Stimulated activated naive CD8-positive, alpha-beta T cell treated with anti-CD3 and anti-CD28 coated beads, Interleukin-15, Interleukin-2, amounts not matched to agents 100 ng/mL and 50 ng/mL, for 24 hours (primary cell): ENCODE measurements around the gene ALPL.
A peak's percentile ranks its signal among the peaks of the same experiment; 100 is the strongest.
"Not testable (repeated sequence)": the region's sequence is repeated elsewhere in the genome, so short reads cannot be mapped to it uniquely, and the experiment has no call there.

Experiments used
- H3K27ac Mint-ChIP-seq: one replicate; pipeline ENCODE4 v1.8.0; 2021; ENCODE audit warnings: mild to moderate bottlenecking, mixed read lengths
- H3K27me3 Mint-ChIP-seq: one replicate; pipeline ENCODE4 v1.8.0; 2021; ENCODE audit warnings: mixed read lengths
- H3K36me3 Mint-ChIP-seq: one replicate; pipeline ENCODE4 v1.8.0; 2021; ENCODE audit warnings: low read depth, mixed read lengths
- H3K4me1 Mint-ChIP-seq: one replicate; pipeline ENCODE4 v1.8.0; 2021; ENCODE audit warnings: low read depth, mixed read lengths
- H3K4me3 Mint-ChIP-seq: one replicate; pipeline ENCODE4 v1.8.0; 2021; ENCODE audit warnings: mild to moderate bottlenecking, mixed read lengths
- H3K9me3 Mint-ChIP-seq: one replicate; pipeline ENCODE4 v1.8.0; 2021; ENCODE audit warnings: mixed read lengths

ALPL gene

DNA sequence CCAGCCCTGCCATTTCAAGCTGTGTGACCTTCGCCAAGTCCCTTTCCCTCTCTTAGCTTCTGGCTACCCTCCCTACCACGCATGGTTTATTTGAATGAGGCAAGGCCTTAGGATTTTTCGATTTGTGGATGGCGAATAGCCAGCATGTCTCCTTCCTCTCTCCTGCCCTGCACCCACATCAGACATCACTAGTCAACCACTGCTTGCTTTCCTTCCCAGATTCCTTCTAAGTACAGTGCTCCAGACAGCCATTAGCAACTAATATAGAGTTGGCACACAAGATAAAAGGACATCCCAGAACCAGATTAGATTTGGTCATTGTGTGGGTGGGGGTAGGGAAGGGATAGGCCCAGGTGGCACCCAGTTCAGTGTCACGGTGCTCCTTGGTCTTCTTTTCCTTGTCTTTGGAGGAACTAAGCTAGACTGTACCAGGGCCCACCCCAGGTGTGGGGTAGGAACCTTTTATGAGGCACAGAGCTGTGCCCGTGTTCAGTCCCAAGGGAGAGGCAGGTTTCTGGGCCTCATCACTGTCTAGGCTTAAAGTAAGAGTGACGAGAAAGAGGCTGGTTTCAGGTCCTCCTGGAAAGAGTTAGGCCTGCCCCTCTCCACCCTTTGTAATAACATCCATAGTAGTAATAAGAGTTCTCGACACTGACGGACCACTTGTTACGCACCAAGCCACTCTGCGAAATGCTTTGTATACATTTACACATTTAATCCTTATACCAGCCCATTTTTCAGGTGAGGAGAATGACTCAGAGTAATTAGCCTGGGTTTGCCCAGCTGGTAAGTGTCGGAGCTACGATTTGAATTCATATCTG is 8.6 kb downstream of the ALPL start:
- peaks cover 7% of the 10 kb centered on the region for H3K4me1 Mint-ChIP-seq
- no peaks in the 10 kb centered on the region for H3K36me3 Mint-ChIP-seq
- H3K9me3 Mint-ChIP-seq: no peaks in the 10 kb centered on the region
- H3K4me3 Mint-ChIP-seq: no peak overlapping the region
- H3K27me3 Mint-ChIP-seq: no peaks in the 10 kb centered on the region
- H3K27ac Mint-ChIP-seq: no peak overlapping the region

- H3K4me3 Mint-ChIP-seq: no peak overlapping the region
- H3K4me1 Mint-ChIP-seq: peaks cover 7% of the 10 kb centered on the region
These were observed 9.7 kb downstream of the ALPL start for GRCh38 chr1:21518774-21519455.

DNA sequence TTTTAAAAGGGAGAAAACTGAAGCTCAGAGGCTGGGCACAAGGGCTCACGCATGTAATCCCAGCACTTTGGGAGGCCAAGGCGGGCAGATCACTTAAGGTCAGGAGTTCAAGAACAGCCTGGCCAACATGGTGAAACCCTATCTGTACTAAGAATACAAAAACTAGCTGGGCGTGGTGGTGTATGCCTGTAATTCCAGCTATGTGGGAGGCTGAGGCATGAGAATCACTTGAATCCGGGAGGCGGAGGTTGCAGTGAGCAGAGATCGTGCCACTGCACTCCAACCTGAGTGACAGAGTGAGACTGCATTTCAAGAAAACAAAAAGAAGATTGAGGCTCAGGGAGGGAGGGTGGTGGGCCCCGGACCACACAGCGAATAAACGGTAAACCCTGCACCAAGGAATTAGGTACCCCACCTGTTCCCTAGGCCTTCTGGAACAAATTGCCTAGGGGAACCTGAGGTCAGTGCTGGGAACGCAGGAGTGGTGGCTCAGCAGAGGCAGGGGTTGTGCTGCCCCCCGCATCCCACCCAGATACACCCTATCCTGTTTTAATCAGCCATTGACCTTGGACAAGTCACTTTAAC is 10.4 kb downstream of the ALPL start:
- not testable (repeated sequence) for H3K4me3 Mint-ChIP-seq, H3K9me3 Mint-ChIP-seq, H3K4me1 Mint-ChIP-seq, H3K27me3 Mint-ChIP-seq, H3K36me3 Mint-ChIP-seq, H3K27ac Mint-ChIP-seq

More at GRCh38 chr1:21518774-21519455, 9.7 kb downstream of the ALPL start:
- Mint-ChIP-seq H3K27ac (peak overlapping the region; percentile 36), H3K36me3 (no peaks in the 10 kb centered on the region), H3K27me3 (no peaks in the 10 kb centered on the region), H3K9me3 (no peaks in the 10 kb centered on the region)

- H3K4me3 Mint-ChIP-seq: no peak overlapping the region
- H3K36me3 Mint-ChIP-seq: no peaks in the 10 kb centered on the region
- no peaks in the 10 kb centered on the region for H3K27me3 Mint-ChIP-seq
- peaks cover 13% of the 10 kb centered on the region for H3K4me1 Mint-ChIP-seq
- H3K27ac Mint-ChIP-seq: no peak overlapping the region
- H3K9me3 Mint-ChIP-seq: no peaks in the 10 kb centered on the region
These were observed 11.9 kb downstream of the ALPL start for GRCh38 chr1:21520899-21521716.

DNA sequence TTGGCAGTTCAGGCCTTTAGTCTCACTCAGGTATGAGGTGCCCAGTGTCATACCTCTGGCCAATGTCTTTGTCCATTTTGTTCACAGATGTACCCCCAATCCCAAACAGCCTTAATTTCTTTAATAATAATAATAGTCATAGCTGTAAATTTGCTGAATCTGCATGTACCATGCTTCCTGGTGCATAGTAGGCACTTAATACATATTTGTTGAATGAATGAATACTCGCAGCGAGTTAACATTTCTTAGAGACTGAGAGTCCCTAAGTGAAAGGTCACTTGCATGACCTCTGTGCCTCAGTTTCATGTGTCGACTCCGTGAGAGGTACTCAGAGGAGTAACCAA is 12.5 kb downstream of the ALPL start:
- Mint-ChIP-seq H3K36me3 (no peaks in the 10 kb centered on the region), H3K4me1 (peaks cover 13% of the 10 kb centered on the region), H3K27ac (no peak overlapping the region), H3K9me3 (no peaks in the 10 kb centered on the region), H3K4me3 (no peak overlapping the region), H3K27me3 (no peaks in the 10 kb centered on the region)

DNA sequence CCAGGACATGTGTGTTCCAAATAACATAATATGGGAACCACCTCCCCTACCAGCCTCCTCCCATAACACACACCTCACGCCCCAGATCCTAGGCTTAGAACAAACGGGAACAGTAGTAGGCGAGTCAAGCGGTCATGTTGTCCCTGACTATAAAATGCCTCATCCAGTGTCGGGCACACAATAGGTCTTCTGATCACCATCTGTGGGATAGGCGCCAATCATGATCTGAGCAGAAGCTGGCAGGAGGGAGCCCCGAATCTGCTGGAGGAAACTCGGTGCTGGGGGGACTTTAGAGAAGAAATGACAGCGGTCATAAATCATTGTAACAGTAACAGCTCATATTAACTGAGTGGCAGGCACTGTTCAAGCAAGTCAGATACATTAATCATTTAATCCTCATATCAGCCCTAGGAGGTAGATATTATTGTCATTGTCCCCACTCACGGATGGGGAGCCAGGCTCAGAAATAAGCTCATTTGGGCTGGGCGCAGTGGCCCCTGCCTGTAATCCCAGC is 13.4 kb downstream of the ALPL start:
- Mint-ChIP-seq H3K9me3 (no peaks in the 10 kb centered on the region), H3K4me3 (no peak overlapping the region)

GRCh38 chr1:21523297-21523813 is 14.1 kb downstream of the ALPL start:
- Mint-ChIP-seq H3K27ac (no peak overlapping the region), H3K4me1 (peaks cover 13% of the 10 kb centered on the region)

More for the DNA sequence above, 13.4 kb downstream of the ALPL start:
- H3K4me1 Mint-ChIP-seq: peaks cover 13% of the 10 kb centered on the region
- H3K36me3 Mint-ChIP-seq: no peaks in the 10 kb centered on the region
- no peak overlapping the region for H3K27ac Mint-ChIP-seq
- H3K27me3 Mint-ChIP-seq: no peaks in the 10 kb centered on the region

DNA sequence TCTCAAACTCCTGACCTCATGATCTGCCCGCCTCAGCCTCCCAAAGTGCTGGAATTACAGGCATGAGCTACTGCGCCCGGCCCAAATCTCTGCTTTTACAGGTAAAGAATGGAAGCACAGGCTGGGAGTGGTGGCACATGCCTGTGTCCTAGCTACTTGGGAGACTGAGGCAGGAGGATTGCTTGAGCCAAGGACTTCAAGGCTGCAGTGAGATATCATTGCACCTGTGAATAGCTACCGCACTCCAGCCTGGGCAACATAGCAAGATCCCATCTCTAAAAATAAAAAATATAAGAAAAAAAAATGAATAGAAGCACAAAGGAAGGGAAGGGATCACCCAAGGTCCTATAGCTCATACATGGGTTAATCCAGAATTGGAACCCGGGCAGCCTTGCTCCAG is 15.0 kb downstream of the ALPL start:
- Mint-ChIP-seq H3K9me3 (no peaks in the 10 kb centered on the region), H3K27me3 (no peaks in the 10 kb centered on the region), H3K4me1 (peaks cover 9% of the 10 kb centered on the region), H3K36me3 (no peaks in the 10 kb centered on the region), H3K4me3 (no peak overlapping the region), H3K27ac (no peak overlapping the region)

More at GRCh38 chr1:21523297-21523813, 14.1 kb downstream of the ALPL start:
- H3K36me3 Mint-ChIP-seq: no peaks in the 10 kb centered on the region
- H3K9me3 Mint-ChIP-seq: no peaks in the 10 kb centered on the region
- no peaks in the 10 kb centered on the region for H3K27me3 Mint-ChIP-seq
- no peak overlapping the region for H3K4me3 Mint-ChIP-seq

DNA sequence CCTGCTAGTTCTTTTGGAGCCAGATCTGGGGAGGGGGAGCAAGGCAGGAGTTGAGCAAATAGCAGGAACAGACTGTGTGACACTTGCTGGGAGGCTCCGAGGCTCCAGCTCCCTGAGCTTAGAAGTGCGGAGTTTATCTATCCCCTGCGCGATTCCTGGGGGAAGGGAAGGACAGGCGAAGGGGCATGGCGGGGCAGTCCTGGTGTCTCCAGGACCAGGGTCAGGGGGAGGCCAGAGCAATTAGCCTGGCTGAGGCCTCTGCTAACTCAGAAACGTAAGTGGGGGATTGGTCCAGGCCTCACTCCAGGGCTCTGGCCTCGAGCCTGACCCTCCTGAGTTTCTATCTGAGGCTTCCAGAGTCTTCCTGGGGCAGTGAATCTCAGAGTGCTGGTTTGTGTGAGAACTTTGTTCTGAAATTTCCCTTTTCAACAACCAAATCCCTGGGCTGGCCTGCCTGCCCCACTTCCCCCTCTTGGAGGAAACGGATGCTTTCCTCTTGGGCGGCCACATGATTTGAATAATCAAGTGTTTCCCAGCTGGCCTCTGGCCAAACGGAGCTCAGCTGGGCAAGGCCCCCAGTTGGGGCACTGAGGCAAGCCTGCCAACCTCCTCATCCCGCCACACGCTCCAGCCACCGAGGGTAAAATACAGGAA is 15.6 kb downstream of the ALPL start:
- H3K27me3 Mint-ChIP-seq: no peaks in the 10 kb centered on the region

GRCh38 chr1:21525340-21525717 is 16.1 kb downstream of the ALPL start:
- H3K36me3 Mint-ChIP-seq: no peaks in the 10 kb centered on the region
- no peaks in the 10 kb centered on the region for H3K9me3 Mint-ChIP-seq
- H3K27me3 Mint-ChIP-seq: no peaks in the 10 kb centered on the region
- H3K27ac Mint-ChIP-seq: no peak overlapping the region
- H3K4me3 Mint-ChIP-seq: no peak overlapping the region
- H3K4me1 Mint-ChIP-seq: peaks cover 7% of the 10 kb centered on the region

More for the DNA sequence above, 15.6 kb downstream of the ALPL start:
- no peaks in the 10 kb centered on the region for H3K9me3 Mint-ChIP-seq
- H3K27ac Mint-ChIP-seq: no peak overlapping the region
- peaks cover 7% of the 10 kb centered on the region for H3K4me1 Mint-ChIP-seq
- no peaks in the 10 kb centered on the region for H3K36me3 Mint-ChIP-seq
- H3K4me3 Mint-ChIP-seq: no peak overlapping the region

DNA sequence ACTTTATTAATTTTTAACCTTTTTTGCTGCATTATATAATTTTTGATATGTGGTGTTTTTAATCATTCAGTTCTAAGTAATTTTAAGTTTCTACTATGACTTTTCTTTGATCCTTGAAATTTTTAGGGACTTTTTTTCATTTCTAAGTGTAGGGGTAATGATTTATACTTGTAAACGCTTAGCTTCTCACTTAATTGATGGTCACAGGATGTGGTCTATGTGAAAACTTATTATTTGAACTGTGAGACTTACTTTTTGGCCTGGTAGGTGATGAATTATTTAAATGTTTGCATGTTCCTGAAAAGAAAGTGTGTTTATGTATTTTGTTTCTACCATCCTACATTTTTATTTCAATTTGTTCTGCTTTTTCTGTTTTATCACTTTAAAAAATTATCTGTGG is 17.2 kb downstream of the ALPL start:
- Mint-ChIP-seq H3K4me3 (no peak overlapping the region), H3K4me1 (peaks cover 7% of the 10 kb centered on the region), H3K27me3 (no peaks in the 10 kb centered on the region)

DNA sequence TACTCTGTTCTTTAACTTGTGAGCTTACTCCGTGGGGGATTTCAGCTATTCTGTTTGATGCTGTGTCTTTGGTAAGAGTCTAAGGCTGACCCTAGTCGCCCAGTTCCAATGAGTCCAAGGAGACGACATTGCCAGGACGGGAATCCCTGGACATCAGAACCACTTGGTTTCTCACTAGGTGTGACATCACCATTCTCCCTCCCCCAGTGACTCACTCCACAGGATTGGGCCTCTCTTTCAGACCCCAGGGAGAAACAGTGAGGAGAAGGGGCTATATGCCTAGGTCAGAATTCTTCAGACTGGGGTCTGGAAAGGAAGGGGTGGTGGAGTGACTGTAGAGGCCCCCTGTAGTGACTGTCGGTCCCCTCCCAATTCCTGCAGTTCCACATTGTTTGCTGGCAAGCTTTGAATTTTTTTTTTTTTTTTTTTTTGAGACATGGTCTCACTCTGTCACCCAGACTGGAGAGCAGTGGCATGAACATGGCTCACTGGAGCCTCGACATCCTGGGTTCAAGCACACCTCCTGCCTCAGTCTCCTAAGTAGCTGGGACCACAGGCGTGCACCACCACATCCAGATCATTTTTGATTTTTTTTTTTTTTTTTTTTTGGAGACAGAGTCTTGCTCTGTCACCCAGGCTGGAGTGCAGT is 21.3 kb downstream of the ALPL start:
- Mint-ChIP-seq H3K4me1 (no peaks in the 10 kb centered on the region), H3K9me3 (no peaks in the 10 kb centered on the region), H3K4me3 (no peak overlapping the region), H3K27ac (no peak overlapping the region), H3K36me3 (no peaks in the 10 kb centered on the region), H3K27me3 (peaks cover 6% of the 10 kb centered on the region)

More for the DNA sequence above, 17.2 kb downstream of the ALPL start:
- Mint-ChIP-seq H3K36me3 (no peaks in the 10 kb centered on the region), H3K27ac (no peak overlapping the region), H3K9me3 (no peaks in the 10 kb centered on the region)

DNA sequence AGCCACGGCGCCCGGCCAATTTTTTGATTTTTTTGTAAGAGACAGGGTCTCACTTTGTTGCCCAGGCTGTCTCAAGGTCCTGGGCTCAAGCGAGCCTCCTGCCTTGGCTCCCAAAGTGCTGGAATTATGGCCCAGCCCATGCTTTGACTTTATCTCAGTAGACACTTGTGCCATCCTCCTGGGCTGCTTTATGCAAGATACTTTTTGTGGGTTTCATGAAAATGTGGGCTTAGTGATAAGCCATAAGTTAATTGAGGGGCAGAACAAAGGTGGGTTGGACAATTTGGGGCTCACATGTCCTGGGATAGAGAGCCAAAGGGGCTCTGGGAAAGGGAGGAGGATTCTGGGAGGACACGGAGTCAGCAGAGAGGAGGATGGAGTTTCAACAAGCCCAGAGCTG is 22.0 kb downstream of the ALPL start:
- no peak overlapping the region for H3K27ac Mint-ChIP-seq

GRCh38 chr1:21532496-21532895 is 23.3 kb downstream of the ALPL start:
- peaks cover 6% of the 10 kb centered on the region for H3K27me3 Mint-ChIP-seq
- H3K4me1 Mint-ChIP-seq: no peaks in the 10 kb centered on the region
- H3K27ac Mint-ChIP-seq: no peak overlapping the region
- no peaks in the 10 kb centered on the region for H3K9me3 Mint-ChIP-seq
- H3K36me3 Mint-ChIP-seq: no peaks in the 10 kb centered on the region
- H3K4me3 Mint-ChIP-seq: no peak overlapping the region

More for the DNA sequence above, 22.0 kb downstream of the ALPL start:
- no peaks in the 10 kb centered on the region for H3K4me1 Mint-ChIP-seq
- no peaks in the 10 kb centered on the region for H3K36me3 Mint-ChIP-seq
- H3K4me3 Mint-ChIP-seq: no peak overlapping the region
- H3K27me3 Mint-ChIP-seq: peaks cover 6% of the 10 kb centered on the region
- no peaks in the 10 kb centered on the region for H3K9me3 Mint-ChIP-seq
